Keratinocyte (primary cell): Measurements from ENCODE around the gene EMC10.

Source experiments
- CTCF ChIP-seq, 3 experiments: IDR thresholded peaks in 1 of 3; conservative IDR thresholded peaks in 1 of 3; optimal IDR thresholded peaks in 1 of 3; 2 replicates in 2 of 3; 3 replicates in 1 of 3; pipeline versions ENCODE3 to v1.5.1; 2011; ENCODE audit warnings: low read length in 3 of 3, mild to moderate bottlenecking in 3 of 3, moderate library complexity in 2 of 3, control low read depth in 1 of 3, inconsistent platforms in 1 of 3; ENCODE audit not compliant: insufficient read depth in 2 of 3; ENCODE audit errors: extremely low read depth in 1 of 3
- EZH2 ChIP-seq: IDR thresholded peaks from one replicate; pipeline ENCODE4 v1.6.1; 2012; ENCODE audit warnings: inconsistent platforms, mild to moderate bottlenecking, low read length, moderate library complexity

GRCh38 chr19:50460161-50460765 is 16.0 kb upstream of the EMC10 start:
- TF ChIP-seq CTCF (optimal IDR thresholded peaks at IDR 0.05 in 1 of 3, IDR thresholded peaks at IDR 0.05 in 1 of 3, conservative IDR thresholded peaks at IDR 0.05 in 1 of 3; ENCODE audit: extremely low read depth in 1 of 3, insufficient read depth in 2 of 3, low read length in 3 of 3): peak in 1 of 3 experiments; percentile 2
- TF ChIP-seq EZH2: no peak
